GM12874 (cell line): ENCODE data around the gene CNTNAP2.

Experiments
- TF ChIP-seq, protein P1 (sequence below): IDR thresholded peaks from 2 replicates; pipeline ENCODE4 v1.5.1; 2011; ENCODE audit warnings: low read depth, mild to moderate bottlenecking, control low read depth, low read length, moderate library complexity; ENCODE audit not compliant: insufficient read depth

Gene CNTNAP2

DNA sequence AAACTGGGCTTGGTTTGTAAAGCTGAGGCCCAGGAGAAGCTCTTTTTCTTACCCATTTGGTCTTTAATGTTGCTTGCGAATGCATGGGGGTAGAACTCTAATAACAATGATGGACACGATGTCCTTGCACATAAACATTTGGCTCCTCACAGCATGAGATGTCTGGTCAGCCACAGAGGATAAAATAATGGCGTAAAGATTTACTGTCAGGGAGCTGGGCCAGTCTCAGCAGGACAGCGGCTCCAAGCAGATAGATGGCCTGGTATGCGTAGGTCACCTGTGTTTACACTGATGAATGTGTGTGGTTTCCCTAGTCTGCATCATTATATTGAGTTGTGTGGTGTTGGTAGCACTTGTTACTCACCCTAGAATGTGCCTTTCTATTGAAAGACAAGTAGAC lies 537.4 kb downstream of the CNTNAP2 start:
- TF ChIP-seq, protein P1, sequence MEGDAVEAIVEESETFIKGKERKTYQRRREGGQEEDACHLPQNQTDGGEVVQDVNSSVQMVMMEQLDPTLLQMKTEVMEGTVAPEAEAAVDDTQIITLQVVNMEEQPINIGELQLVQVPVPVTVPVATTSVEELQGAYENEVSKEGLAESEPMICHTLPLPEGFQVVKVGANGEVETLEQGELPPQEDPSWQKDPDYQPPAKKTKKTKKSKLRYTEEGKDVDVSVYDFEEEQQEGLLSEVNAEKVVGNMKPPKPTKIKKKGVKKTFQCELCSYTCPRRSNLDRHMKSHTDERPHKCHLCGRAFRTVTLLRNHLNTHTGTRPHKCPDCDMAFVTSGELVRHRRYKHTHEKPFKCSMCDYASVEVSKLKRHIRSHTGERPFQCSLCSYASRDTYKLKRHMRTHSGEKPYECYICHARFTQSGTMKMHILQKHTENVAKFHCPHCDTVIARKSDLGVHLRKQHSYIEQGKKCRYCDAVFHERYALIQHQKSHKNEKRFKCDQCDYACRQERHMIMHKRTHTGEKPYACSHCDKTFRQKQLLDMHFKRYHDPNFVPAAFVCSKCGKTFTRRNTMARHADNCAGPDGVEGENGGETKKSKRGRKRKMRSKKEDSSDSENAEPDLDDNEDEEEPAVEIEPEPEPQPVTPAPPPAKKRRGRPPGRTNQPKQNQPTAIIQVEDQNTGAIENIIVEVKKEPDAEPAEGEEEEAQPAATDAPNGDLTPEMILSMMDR = no peak

- TF ChIP-seq, protein P1 = no peak
These were observed 539.6 kb downstream of the CNTNAP2 start for GRCh38 chr7:146655928-146656797.

DNA sequence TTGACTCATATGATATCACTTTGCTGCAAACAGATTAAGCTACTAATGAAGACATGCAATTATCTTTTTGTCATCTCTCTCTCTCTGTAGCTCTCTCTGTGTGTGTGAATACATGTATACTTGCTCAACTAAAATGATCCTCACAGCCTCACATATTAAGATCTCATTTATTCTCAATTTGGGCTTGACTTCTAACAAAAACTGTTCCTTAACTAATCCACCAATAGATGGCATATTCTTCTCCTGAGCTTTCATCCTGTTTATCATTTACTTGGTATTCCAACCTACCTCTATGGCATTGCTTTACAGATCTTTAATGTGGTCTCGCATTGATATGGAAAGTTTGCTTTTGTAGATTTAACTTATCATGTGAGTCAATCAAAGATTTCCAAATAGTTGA lies 540.4 kb downstream of the CNTNAP2 start:
- TF ChIP-seq, protein P1 = no peak

DNA sequence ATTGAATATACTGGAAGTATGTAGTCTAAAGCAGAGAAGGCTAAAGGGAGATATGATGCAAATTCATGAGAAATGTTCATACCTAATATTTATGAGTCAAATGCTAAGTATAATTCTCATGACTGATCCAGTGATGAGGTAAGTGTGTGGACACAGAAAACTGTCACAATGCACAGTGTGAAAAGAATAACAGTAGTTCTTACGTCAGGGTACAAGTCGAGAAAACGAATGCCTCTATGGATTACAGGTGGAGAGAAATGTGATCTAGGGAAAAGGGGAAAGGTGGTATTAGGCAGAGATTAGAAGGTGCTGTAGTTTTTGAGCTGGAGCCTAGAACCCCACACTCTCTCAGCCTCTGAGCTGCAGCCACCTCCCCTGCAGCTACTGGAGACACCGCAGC lies 542.0 kb downstream of the CNTNAP2 start:
- TF ChIP-seq, protein P1 = no peak

- TF ChIP-seq, protein P1 = no peak
These were observed 543.1 kb downstream of the CNTNAP2 start for GRCh38 chr7:146659732-146660131.

- TF ChIP-seq, protein P1 = no peak
These were observed 544.2 kb downstream of the CNTNAP2 start for GRCh38 chr7:146660839-146661238.

GRCh38 chr7:146661435-146661834 lies 544.8 kb downstream of the CNTNAP2 start:
- TF ChIP-seq, protein P1 = no peak
